SKM-1 (cell line): ENCODE results near the gene HIRA.
"Not testable (repeated sequence)": the region's sequence is repeated elsewhere in the genome, so short reads cannot be mapped to it uniquely, and the experiment has no call there.

ENCODE experiments used
- DNase-seq: peaks from one replicate; lab custom pipeline; 2025; ENCODE audit not compliant: unreplicated experiment; lab: John Stamatoyannopoulos, UW

HIRA gene

DNA sequence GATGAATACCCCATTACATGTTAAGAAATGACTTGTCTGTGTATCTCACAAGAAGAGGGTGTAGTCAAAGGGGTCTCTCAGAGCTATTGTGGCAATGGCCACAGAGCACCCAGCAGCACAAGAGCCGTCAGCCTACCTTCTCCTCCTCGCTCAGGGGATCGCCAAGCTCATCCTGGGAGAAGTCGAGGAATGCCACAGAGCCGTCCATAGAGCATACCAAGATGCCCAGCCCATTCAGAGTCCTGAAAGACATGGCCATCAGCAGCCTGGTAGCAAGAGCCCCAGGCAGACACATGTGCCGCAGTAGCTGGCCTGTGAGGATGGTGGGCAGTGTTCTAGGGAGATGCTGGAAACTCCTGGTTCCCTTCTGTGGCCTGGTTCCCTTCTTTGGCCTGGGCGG lies 44.0 kb downstream of the HIRA start:
- DNase-seq = no peak

DNA sequence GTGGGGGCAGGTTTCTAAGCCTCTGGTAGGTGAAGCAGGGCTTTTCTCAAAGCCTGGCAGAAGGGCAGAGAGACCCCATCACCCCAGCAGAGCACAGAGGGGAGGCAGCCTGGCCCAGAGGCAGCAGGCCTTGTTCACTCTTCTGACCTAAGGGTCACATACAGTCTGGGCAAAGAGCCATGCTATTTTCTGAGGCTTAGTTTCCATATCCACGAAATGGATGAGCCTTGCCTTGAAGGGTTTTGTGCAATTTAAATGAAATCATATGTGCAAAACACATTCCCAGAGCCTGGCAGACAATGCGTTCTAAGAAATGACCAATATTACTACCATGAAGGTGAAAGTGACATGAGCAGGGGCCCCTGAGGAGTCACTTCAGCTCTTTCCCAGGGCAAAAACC lies 44.5 kb downstream of the HIRA start:
- no peak for DNase-seq

DNA sequence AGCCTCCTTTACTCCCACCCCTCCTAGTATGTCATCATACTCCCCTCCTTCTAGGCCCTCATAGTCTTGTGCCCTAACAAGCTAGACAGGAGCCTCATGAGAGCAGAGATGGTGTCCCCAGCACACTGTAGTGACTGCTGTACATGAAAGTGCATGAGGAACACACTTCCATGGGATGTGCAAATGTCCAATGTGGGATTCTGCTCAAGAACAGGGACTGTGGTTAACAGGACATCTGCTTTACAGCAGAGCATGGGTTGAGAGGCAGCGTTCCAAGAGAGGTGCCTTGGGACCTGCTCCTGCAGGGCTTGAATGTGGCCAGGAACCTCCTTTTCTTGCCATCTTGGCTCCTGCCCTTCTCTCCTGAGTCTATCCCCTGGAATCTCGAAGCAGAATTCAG lies 45.3 kb downstream of the HIRA start:
- DNase-seq = no peak

DNA sequence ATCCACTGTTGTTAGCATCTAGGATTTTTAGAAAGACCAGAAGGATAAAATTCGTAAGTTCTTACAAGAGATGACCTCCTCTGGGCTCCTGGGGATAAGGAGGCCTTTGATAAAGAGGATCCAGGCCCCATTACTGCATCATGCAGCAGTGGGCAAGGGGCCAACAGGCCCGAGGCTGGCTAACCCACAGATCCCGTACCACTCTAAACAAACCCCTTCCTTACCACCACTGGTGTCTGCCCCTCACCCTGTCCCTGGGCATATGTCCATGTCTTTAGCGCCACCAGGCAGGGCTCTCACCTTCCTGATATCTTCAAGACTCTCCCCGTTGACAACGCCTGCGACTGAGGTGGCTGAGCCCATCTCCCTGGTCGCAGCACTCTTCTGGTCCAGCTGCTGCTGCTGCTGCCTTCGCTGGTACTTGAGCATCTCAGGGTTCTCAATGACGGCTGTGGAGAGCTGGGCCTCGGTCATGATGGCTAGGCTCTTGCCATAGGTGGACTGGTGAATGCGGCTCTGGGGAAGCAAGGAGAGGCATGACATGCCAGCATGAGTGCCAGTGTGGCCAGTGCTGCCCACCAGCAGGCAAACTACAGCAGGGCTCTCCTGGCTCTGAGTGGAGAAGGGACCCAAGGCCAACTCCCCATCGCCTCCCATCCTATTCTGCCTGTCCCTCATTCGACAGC lies 46.2 kb downstream of the HIRA start:
- DNase-seq = no peak

DNA sequence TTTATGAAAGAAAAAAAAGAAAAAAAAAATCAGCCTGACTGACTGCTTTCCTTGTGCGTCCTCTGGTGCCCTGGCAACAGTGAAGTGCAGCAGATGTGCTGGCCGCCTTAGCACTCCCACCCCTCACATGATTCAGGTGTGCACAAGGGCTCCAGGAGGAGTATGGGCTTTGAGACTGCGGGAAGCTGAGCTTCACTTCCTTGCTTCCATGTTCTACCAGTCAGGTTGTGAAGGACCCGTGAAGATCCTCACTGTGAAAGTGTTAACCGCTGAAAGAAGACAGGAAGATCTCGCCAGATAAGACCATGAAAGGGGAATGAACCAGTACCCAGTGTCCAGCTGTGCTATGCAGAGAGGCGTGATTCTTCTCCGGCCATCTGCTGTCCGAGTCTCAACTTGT lies 48.2 kb downstream of the HIRA start:
- no peak for DNase-seq

DNA sequence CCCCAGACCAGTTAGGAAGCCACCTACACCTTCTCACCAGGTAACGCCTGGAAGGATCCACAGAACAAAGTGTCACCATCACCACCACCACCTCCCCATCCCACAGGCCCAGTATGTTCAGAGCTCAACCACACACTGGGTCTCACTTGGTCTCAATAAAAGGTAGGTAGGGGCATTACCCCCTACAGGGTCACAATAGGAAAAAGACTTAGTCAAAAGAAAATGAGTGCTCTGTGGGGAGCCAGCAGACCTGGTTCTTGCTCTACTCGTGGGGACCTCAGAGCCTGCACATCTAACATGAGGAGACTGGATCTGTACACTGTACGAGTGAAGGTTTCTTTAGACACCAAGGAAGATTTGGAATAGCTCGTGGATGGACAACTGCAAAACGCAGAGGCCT lies 49.3 kb downstream of the HIRA start:
- no peak for DNase-seq

DNA sequence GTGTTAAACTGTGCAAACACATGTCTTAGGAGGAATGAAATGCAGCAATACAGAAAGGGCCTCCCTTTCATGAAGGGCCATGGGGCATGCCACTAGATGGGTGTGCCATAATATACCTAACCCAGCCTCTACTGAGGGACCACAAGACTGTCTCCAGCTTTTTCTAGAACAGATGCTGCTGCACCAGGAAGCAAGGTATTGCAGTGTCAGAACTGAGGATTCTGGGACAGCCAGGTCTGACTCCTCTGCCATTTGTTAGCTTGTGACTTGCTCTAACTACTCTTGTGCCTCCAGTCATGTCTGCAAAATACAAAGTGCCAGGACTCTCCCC lies 53.2 kb downstream of the HIRA start:
- no peak for DNase-seq

DNA sequence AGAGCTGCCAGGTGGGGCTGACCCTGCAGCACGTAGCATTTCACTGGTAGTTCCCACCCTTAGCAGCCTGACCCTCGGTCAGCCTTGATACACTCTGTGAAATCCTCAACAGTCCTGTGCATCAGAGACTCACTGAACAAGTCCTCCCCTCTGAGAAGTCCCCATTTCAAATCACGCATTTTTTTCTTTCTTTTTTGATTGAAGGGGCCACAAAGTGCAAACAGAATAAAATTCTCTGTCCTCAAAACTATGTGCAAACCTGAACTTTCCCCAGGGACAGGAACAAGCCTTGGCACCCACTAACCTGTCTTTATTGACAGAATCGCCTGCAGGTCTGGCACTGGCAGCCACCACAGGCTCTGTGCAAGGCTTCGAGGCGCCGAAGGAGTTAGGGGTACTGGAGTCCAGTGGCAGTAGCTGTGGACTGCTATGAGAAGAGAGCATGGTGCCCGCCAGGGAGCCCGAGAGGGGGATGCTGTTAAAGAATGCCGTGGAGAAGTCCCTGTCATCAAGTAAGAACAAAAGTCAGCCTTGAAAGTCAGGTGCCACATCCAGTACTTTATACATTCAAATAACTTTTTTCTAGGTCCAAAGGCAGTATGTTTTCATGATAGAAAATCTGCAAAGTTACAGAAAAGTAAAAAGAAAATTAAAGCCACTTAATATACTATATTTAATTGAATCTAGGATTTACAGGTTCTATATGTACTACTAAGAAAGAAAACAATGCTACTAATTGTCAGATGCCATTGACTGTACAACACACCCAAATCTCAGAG lies 53.8 kb downstream of the HIRA start:
- no peak for DNase-seq

DNA sequence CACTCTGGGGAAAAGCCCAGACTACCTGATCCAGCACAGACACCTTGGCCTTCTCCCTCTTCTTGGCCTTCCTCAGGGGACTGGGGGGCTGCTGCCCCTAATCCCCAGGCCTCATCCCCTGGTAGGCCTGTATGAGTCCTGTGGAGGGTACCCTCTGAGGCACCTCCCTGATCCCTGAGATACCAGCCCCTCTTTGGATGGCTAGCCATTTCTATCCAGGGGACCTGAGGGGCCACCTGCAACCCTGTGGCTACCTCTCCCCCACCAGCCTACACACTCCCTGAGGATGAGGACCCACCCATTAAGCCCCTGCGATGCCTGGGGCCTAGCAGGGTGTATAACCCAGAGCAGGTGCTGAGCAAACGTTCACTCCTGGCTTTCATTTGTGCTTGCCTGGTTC lies 54.6 kb downstream of the HIRA start:
- DNase-seq = no peak

DNA sequence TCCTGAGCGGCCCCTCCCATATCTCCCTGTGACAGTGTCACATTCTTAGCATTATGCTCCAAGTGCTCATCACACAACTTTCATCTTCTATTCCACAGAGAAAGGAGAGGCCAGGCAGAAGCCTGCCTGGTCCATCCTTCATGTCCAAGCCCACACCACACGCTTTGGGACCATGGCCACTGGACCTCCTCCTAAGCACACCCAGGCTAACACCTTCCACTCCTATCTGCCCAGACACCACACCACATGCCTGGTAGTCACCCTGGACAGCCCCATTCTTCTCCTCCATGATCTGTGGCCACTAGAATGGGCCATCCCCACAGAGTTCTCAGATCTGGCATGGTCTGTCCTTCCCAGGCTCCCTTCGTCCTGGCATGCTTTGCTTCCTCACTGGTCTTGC lies 55.3 kb downstream of the HIRA start:
- no peak for DNase-seq

DNA sequence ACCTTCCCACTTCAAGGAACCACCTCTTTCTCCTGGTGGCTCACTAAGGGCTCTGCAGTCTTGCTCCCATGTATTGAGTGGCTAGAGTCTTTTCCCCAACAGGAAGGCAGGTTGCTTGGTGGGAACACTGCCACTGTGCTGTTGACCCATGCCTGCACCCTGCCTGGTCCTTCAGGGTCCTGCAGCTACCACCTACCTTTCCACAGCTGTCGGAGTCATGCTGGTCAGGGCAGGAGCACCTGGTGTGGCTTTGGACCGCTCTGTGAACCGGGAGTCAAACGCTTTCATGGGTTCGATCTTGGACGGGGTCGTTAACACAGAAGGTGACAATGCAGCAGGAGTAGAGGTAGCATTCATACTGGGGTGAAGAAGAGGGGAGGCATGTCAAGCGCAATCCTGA lies 56.1 kb downstream of the HIRA start:
- no peak for DNase-seq

DNA sequence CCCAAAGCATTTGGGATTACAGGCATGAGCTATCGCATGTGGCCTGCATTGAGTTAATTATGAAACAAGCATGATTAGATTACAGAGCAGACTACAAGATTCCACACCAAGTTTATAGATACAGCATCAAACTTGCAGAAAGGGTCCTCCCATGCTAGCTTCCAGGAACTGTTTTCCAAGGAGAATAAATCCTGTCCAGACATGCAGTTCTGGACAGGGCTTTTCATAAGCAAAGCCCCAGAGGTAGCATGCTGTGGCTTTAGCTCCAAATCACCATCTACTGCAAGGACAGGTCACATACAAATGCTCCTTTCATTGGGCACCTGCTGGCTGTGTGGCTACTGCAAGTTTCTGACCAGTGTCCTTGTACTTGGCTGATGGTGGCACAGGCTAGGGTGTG lies 57.1 kb downstream of the HIRA start:
- DNase-seq = no peak

DNA sequence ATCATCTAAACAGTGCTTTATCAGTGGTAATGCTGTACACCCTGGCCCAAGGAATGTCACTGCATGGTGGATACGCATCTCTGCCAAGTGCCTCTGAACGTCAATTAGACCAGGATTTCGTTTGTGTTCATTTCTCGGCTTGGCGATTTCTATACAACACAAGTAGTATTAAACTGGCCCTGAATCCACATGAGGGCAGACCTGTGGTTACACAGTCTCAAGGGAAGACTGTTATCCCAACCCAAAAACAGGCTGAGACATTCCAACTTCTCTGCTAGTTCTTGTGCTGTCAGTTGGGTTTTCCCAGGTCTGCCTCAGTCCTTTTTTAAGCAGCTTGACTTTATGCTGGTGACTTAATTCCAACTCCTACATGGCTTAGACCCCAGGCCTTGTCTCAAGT lies 58.1 kb downstream of the HIRA start:
- DNase-seq = no peak

DNA sequence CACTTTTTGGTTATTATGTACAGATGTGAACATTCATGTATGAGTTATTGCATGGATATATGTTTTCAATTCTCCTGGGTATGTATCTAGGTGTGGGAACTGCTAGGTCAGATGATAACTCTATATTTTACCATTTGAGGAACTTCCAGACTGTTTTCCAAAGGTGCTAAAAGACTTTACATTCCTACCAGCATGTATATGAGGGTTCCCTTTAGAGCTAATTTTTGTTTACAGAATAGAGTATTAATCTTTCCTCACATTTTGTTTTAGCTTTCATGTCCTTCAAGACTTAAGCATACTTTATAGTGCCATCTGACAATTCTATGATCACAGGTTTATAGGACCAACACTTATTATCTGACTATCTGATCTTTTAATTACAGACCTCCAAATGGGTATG lies 59.6 kb downstream of the HIRA start:
- no peak for DNase-seq

DNA sequence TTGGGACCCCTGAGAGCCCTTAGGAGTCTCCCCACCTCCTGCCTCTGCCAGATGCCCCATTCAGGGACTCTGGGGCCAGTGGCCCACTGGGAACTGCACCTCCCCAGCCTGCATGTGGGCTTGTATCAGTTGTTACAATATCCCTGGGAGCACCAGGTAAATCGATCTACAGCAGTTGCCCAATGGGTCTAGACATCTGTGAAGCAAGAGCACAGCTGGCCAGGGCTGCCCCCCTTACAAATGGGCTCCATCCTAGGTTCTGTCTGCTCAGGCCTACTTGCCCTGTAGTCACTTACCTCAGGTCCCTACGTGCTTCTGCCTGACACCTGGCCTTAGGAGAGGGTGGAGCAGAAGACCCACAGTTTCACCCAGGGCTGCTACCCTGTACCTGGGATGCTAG lies 62.7 kb downstream of the HIRA start:
- no peak for DNase-seq

DNA sequence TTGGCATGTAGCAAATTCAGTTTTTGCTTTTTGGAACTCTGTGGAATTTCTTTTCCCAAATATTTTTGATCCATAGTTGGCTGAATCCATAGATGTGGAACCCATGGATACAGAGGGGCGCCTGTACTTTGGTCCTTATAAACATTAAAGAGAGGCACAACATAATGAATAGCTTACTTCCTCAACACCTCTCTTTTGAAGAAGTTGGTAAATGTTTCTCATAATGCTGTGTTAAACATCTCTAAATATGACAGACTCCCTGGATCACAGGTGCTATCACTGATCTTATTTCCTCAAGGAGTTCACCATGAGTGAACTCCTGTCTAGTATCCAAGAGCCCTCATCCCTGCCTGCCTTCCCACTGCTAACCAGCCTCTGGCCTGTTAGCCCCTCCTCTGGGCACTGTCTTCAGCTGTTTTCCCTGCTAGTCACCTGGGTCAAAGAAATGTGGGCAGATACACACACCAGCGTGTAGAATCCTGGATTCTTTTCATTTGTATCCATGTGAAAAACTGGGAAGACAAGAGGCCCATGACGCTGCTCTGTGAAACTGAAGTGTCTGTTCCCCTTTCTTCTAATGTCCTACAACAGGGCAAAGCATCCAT lies 63.7 kb downstream of the HIRA start:
- no peak for DNase-seq

DNA sequence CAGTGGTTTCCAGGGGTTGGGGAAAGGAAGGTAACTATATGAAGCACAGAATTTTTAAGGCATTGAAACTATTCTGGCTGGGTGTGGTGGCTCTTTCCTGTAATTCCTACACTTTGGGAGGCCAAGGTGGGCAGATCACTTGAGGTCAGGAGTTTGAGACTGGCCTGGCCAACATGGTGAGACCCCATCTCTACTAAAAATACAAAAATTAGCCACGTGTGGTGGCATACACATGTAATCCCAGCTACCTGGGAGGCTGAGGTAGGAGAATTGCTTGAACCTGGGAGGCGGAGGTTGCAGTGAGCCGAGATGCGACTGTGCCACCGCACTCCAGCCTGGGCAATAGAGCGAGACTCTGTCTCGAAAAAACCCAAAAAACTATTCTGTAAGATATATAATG lies 68.0 kb downstream of the HIRA start:
- DNase-seq = not testable (repeated sequence)

DNA sequence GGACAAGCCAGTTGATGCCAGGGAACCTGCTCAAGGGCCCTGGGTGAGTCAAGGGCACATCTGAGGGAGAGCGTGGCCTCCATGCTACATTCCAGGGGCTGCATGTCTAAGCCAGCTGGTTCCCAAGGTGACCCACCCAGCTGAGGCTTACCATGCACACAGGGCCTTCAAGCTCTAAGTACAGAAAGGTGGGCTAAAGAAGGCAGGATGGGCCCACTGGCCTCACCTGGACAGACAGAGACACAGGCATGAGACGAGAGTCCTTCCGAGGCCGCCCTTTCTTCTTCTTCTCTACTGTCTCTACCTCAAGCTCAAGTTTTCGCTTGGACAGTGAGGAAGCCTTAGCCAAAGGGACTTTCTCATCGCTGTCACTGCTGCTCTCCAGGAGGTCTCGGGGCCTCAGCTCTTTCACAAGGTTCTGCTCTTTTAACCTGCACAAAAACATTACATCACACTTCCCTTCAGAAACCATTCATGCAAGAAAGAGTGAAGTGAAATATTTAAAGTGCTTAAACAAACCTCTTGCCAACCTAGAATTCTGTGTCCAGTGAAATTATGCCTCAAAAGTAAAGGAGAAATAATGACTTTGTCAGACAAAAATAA lies 69.9 kb downstream of the HIRA start:
- peak; percentile 78 for DNase-seq

DNA sequence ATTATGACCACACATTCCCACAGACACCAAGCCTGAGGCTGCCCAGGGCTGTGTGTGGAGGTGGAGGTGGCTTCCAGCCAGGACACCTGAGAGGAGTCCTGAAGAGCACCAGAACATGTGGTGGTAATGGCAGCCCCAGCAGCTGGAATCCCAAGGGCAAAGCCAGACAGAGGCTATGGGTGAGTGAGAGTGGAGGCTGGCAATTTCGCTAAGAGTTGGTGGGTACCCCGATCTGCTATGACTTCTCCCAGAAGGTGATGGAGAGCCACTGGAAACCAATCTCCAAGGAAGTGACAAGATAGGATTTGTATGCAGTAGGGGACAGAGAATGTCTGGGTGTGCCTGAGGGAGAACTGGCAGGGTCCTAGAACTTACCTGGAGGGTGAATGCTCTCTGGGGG lies 70.7 kb downstream of the HIRA start:
- DNase-seq = no peak

DNA sequence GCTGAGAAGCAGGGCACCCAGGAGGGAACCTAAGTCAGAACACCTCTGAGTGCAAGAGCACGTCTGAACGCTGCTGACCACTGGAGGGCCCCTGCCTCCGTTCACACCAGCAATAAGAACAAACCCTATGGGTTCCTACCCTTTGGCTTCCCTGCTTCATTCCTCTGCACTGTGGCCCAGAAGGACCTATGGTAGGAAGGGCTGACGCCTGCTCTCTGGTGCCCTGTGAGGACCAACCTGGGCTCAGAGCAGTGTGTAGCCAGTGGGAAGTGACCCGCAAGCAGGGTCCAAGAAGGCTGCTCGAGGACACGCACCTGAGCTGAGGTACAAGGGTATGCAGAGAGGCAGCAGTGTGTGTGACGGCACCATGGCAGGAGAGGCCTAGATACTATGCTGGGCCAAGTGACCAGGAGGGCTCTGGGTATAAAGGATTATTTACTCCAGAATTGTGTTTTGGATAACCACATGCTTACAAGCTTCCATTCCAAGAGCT lies 71.2 kb downstream of the HIRA start:
- no peak for DNase-seq

DNA sequence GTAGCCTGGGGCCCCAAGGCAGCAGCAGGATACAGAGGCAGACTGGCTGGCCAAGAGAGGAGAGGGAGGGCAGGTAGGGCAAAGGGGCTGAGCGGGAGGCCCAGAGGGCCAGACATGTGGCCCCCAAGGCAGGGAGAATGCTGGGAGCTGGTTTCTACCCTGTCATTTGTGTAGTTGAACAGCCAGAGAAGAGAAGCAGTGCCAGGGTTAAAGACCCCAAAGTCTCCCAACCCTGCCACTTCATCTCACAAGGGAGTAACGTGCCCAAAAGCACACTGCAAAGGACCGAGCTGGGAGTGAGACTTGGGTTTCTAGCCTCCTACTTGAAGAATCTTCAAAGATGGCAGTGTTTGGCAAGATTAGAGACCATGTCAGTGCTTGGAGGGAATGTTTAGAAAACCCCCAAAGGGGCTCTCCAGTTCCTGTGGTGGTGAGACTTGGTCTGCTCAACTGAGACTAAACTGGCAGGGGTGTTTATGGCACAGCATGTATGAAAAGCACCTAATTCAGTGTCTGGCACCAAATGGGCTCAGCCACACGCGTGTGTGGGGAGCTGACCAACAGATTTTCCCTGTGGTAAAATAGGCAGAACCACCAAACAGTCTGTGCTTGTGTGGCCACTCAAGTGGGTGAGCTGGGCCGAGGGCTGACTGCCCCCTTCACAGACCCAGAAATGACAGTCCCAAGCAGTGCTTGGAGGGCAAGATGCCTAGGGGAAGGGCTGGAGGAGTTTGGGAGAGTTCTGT lies 71.8 kb downstream of the HIRA start:
- no peak for DNase-seq
